Liver (tissue), 3 donors: ENCODE data around the gene COPZ1.

Experiments
- FOXA2 ChIP-seq: IDR thresholded peaks from 2 replicates; pipeline ENCODE4 v1.6.1; 2016; ENCODE audit warnings: antibody characterized with exemption
- GABPA ChIP-seq, 2 donors: IDR thresholded peaks in 1 of 2; conservative IDR thresholded peaks in 1 of 2; 2 replicates each; pipeline ENCODE4 v1.6.1; 2016; ENCODE audit warnings: antibody characterized with exemption in 2 of 2, mild to moderate bottlenecking in 1 of 2, moderate library complexity in 1 of 2
- NR2F2 ChIP-seq: IDR thresholded peaks from 2 replicates; pipeline ENCODE4 v1.6.1; 2016; ENCODE audit warnings: antibody characterized with exemption
- RXRA ChIP-seq, 2 donors: IDR thresholded peaks; 2 replicates each; pipeline ENCODE4 v1.6.1; 2017 to 2018; ENCODE audit warnings: antibody characterized with exemption in 2 of 2, mild to moderate bottlenecking in 1 of 2
- TAF1 ChIP-seq: conservative IDR thresholded peaks from 2 replicates; pipeline ENCODE4 v1.6.1; 2016; ENCODE audit warnings: antibody characterized with exemption, mild to moderate bottlenecking
- YY1 ChIP-seq: IDR thresholded peaks from 2 replicates; pipeline ENCODE4 v1.6.1; 2016; ENCODE audit warnings: antibody characterized with exemption, mild to moderate bottlenecking
- TF ChIP-seq, protein P1 (sequence below): fragments of 150-350 bp; IDR thresholded peaks from 2 replicates; pipeline ENCODE4 v1.5.1; 2017; ENCODE audit warnings: improper control_type of control experiment, low read depth, low read length; ENCODE audit not compliant: missing input control
- TF ChIP-seq, protein P2 (sequence below): IDR thresholded peaks from 2 replicates; pipeline ENCODE4 v1.6.1; 2016; ENCODE audit warnings: antibody characterized with exemption
- donor health status: healthy.
- donor health status: healthy.

DNA sequence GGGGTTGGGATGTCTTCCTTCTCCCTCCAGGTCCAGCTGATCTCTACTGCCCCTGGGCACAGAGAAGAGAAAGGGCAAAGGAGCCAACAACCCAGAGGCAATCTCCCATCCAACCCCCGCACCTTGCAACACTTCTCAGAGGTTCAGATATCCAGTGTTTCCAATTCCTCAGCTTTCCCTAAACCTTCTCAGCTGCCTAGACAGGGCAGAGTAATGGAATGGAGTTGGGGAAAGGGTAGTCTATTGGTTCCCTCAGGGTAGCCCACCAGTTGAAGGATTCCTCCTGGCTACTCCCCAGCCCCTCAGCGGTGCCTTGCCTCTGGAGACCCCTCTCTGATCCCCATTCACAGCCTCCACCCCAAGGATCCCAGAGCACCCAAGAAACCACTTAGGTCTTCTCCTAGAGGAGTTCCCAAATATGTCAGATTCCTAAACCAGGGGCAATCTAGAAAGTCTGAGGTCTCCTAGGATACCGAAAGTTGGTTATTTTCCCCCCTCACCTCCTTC is 24.7 kb upstream of the COPZ1 start:
- TF ChIP-seq, protein P1, sequence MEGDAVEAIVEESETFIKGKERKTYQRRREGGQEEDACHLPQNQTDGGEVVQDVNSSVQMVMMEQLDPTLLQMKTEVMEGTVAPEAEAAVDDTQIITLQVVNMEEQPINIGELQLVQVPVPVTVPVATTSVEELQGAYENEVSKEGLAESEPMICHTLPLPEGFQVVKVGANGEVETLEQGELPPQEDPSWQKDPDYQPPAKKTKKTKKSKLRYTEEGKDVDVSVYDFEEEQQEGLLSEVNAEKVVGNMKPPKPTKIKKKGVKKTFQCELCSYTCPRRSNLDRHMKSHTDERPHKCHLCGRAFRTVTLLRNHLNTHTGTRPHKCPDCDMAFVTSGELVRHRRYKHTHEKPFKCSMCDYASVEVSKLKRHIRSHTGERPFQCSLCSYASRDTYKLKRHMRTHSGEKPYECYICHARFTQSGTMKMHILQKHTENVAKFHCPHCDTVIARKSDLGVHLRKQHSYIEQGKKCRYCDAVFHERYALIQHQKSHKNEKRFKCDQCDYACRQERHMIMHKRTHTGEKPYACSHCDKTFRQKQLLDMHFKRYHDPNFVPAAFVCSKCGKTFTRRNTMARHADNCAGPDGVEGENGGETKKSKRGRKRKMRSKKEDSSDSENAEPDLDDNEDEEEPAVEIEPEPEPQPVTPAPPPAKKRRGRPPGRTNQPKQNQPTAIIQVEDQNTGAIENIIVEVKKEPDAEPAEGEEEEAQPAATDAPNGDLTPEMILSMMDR, result no peak
- TF ChIP-seq TAF1 (no peak), YY1 (no peak), NR2F2 (no peak), RXRA (IDR thresholded peaks at IDR 0.05) (no peak), FOXA2 (no peak), GABPA (IDR thresholded peaks at IDR 0.05 in 1 of 2, conservative IDR thresholded peaks at IDR 0.05 in 1 of 2) (no peak)
- TF ChIP-seq, protein P2, sequence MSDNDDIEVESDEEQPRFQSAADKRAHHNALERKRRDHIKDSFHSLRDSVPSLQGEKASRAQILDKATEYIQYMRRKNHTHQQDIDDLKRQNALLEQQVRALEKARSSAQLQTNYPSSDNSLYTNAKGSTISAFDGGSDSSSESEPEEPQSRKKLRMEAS, result no peak
